ENCODE results near the gene AFAP1. TPM values are rescaled to one million over a fixed set of nuclear protein-coding genes. Genes with fewer than 3 reads are reported as not detected.

AFAP1 gene
- total RNA-seq, 2 experiments from 2014 or later = not detected

DNA sequence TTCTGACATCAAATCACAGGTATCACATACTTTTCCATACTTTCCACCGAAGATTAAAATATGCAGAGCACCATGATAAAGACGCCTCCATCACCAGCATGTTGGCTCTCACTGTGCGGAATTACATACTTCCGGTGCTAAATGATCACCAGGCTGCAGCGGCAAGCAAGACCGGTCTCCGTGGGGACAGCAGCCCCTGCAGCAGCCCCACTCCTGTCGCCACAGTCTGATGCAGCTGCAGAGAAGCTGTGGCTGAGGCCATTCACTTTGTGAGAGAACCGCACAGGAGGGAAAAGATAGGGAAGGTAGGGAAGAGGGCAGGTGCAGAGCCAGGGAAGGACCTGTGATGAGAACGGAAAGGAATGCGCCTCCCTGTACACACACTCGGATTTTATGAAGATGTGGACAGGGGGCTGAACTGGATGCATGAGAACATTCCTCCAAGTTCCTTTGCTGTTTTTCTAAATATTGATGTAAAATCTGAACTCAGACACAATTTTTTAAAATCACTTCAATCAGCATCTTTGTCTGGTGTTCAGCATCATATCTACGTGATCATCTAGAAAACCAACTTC is 38.3 kb downstream of the AFAP1 start:
- intact Hi-C loops (cut with micrococcal nuclease; ENCODE audit: unreplicated experiment) = no loop called here
- no peaks in the 10 kb centered on the region for H3K9me3 ChIP-seq (ENCODE audit: low read length)
- ChIA-PET CTCF (ENCODE audit: unreplicated experiment) (no interaction called here), POLR2A (no interaction called here)
- TF ChIP-seq, protein P1, sequence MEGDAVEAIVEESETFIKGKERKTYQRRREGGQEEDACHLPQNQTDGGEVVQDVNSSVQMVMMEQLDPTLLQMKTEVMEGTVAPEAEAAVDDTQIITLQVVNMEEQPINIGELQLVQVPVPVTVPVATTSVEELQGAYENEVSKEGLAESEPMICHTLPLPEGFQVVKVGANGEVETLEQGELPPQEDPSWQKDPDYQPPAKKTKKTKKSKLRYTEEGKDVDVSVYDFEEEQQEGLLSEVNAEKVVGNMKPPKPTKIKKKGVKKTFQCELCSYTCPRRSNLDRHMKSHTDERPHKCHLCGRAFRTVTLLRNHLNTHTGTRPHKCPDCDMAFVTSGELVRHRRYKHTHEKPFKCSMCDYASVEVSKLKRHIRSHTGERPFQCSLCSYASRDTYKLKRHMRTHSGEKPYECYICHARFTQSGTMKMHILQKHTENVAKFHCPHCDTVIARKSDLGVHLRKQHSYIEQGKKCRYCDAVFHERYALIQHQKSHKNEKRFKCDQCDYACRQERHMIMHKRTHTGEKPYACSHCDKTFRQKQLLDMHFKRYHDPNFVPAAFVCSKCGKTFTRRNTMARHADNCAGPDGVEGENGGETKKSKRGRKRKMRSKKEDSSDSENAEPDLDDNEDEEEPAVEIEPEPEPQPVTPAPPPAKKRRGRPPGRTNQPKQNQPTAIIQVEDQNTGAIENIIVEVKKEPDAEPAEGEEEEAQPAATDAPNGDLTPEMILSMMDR (conservative IDR thresholded peaks at IDR 0.05; ENCODE audit: low read length) = no peak
- TF ChIP-seq EZH2phosphoT487 (IDR thresholded peaks at IDR 0.05; ENCODE audit: borderline replicate concordance, low read depth, low read length) = no peak
- H3K27ac ChIP-seq (ENCODE audit: low read depth, low read length, poor library complexity, severe bottlenecking) = no peak overlapping the region
- no peak for DNase-seq (ENCODE audit: low spot score)
- no peak overlapping the region for H2AFZ ChIP-seq (ENCODE audit: low read length)
- H3K79me2 ChIP-seq (ENCODE audit: insufficient read depth, low read depth, low read length) = no peaks in the 10 kb centered on the region
- H4K20me1 ChIP-seq (ENCODE audit: insufficient read depth, low read length) = no peaks in the 10 kb centered on the region
- H3K4me2 ChIP-seq (ENCODE audit: low read length) = no peak overlapping the region
- no peaks in the 10 kb centered on the region for H3K9me2 ChIP-seq (ENCODE audit: insufficient read depth, low read length)
- no peak overlapping the region for H3K4me3 ChIP-seq (ENCODE audit: low read depth, low read length, poor library complexity, severe bottlenecking)
- BruUV-seq (replicated peaks) = no TSS peak
- H3K4me1 ChIP-seq (ENCODE audit: insufficient read depth, low read length, poor library complexity, severe bottlenecking) = no peaks in the 10 kb centered on the region
- no peaks in the 10 kb centered on the region for H3K36me3 ChIP-seq (ENCODE audit: insufficient read depth, low read length)

DNA sequence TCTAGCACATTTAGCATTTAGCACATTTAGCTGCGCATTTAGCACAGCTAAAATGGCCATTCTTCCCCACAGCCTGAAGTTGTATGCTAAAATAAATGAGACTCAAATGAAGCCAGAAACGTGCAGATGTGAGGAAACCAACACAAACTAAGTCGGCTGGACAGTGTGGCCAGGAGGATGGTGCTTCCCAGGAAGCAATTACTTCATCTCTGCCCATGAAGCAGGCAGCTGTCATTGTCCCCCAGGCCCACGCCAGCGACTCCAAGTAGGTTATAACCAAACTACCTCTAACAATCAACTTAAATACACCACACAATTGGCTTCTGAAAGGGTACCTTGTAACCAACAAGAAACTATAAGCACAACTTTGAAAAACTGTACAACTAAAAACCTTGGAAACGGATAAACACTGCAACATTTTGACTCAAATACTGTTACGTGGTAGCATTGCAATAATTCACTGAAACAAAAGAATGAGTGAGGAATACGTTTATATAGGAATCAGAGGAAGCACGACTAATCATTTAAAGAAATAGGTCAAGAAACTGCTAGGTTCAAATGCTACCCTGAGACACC is 39.2 kb downstream of the AFAP1 start:
- no peaks in the 10 kb centered on the region for H3K36me3 ChIP-seq (ENCODE audit: insufficient read depth, low read length)
- no peaks in the 10 kb centered on the region for H3K79me2 ChIP-seq (ENCODE audit: insufficient read depth, low read depth, low read length)
- H2AFZ ChIP-seq (ENCODE audit: low read length) = no peak overlapping the region
- H3K4me3 ChIP-seq (ENCODE audit: low read depth, low read length, poor library complexity, severe bottlenecking) = no peak overlapping the region
- H3K9me3 ChIP-seq (ENCODE audit: low read length) = no peaks in the 10 kb centered on the region
- no TSS peak for BruUV-seq (replicated peaks)
- no peaks in the 10 kb centered on the region for H4K20me1 ChIP-seq (ENCODE audit: insufficient read depth, low read length)
- no peak for DNase-seq (ENCODE audit: low spot score)
- H3K9me2 ChIP-seq (ENCODE audit: insufficient read depth, low read length) = no peaks in the 10 kb centered on the region
- no peak for TF ChIP-seq EZH2phosphoT487 (IDR thresholded peaks at IDR 0.05; ENCODE audit: borderline replicate concordance, low read depth, low read length)
- TF ChIP-seq, protein P1 (conservative IDR thresholded peaks at IDR 0.05; ENCODE audit: low read length) = no peak
- H3K4me1 ChIP-seq (ENCODE audit: insufficient read depth, low read length, poor library complexity, severe bottlenecking) = no peaks in the 10 kb centered on the region
- POLR2A ChIA-PET = no interaction called here
- H3K4me2 ChIP-seq (ENCODE audit: low read length) = no peak overlapping the region
- H3K27ac ChIP-seq (ENCODE audit: low read depth, low read length, poor library complexity, severe bottlenecking) = no peak overlapping the region
- CTCF ChIA-PET (ENCODE audit: unreplicated experiment) = no interaction called here
- intact Hi-C loops (cut with micrococcal nuclease; ENCODE audit: unreplicated experiment) = no loop called here

DNA sequence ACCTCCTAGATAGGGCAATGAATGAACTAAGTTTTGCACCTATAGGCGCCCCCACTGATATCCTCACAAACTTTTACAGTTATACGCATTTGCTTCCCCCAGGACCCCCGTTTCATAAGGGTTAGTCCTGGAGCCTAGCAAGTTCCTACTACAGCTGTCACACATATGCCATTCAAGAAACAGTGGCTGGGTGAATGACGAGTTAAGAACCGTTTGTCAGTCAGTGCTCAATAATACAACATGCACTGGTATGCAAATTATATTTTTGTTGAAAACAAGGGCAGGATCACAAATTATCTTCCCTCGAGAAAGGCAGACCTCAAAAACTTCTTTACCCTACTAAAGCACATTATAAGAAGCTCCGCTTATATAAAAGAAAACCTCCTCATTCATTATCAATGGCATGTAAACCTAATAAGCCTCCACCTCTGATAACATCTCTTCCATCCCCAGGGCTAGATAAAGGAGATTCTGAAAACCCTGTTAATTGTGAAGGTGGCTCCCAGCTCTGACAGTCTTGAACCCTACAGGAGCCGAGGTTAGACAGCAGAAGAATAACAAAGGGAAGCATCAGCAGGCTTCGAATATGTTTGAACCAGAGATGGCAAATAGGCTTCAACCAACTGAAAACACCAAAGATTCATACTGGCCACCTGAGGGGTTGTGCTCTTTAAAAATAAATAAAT is 40.3 kb downstream of the AFAP1 start:
- Histone ChIP-seq H3K9me2 (ENCODE audit: insufficient read depth, low read length) (no peaks in the 10 kb centered on the region), H3K27ac (ENCODE audit: low read depth, low read length, poor library complexity, severe bottlenecking) (no peak overlapping the region), H3K4me2 (ENCODE audit: low read length) (no peak overlapping the region), H3K4me3 (ENCODE audit: low read depth, low read length, poor library complexity, severe bottlenecking) (no peak overlapping the region), H3K4me1 (ENCODE audit: insufficient read depth, low read length, poor library complexity, severe bottlenecking) (no peaks in the 10 kb centered on the region), H3K36me3 (ENCODE audit: insufficient read depth, low read length) (no peaks in the 10 kb centered on the region), H3K79me2 (ENCODE audit: insufficient read depth, low read depth, low read length) (no peaks in the 10 kb centered on the region), H3K9me3 (ENCODE audit: low read length) (no peaks in the 10 kb centered on the region), H4K20me1 (ENCODE audit: insufficient read depth, low read length) (no peaks in the 10 kb centered on the region), H2AFZ (ENCODE audit: low read length) (no peak overlapping the region)
- intact Hi-C loops (cut with micrococcal nuclease; ENCODE audit: unreplicated experiment) = no loop called here
- DNase-seq (ENCODE audit: low spot score) = no peak
- TF ChIP-seq EZH2phosphoT487 (IDR thresholded peaks at IDR 0.05; ENCODE audit: borderline replicate concordance, low read depth, low read length) = no peak
- TF ChIP-seq, protein P1 (conservative IDR thresholded peaks at IDR 0.05; ENCODE audit: low read length) = no peak
- BruUV-seq (replicated peaks) = no TSS peak
- CTCF ChIA-PET (ENCODE audit: unreplicated experiment) = no interaction called here
- POLR2A ChIA-PET = no interaction called here
